HepG2 (cell line): ENCODE data around the gene RSF1.

Source experiments
- ASH2L ChIP-seq: fragments of 300-600, 200-600 bp; sonication (generic); IDR thresholded peaks from 2 replicates; pipeline ENCODE4 v1.7.0; 2017; ENCODE audit warnings: low read depth, mild to moderate bottlenecking, moderate library complexity, mixed read lengths, low read length; ENCODE audit not compliant: insufficient read length
- SP1 ChIP-seq, 2 experiments: fragments of 450-650 bp in 1 of 2; sonication (generic) in 1 of 2; formaldehyde crosslinking in 1 of 2; IDR thresholded peaks; 2 replicates each; pipeline versions ENCODE4 v1.4.0 to v1.6.1; 2016 to 2020; ENCODE audit warnings: missing genetic modification reagents in 1 of 2
- ZNF121 ChIP-seq: sonication (generic); formaldehyde crosslinking; IDR thresholded peaks from 2 replicates; pipeline ENCODE4 v1.5.0; 2020; ENCODE audit warnings: mild to moderate bottlenecking, missing genetic modification reagents
- ZNF616 ChIP-seq: sonication (generic); formaldehyde crosslinking; IDR thresholded peaks from 2 replicates; pipeline ENCODE4 v1.5.0; 2020; ENCODE audit warnings: low read depth, mild to moderate bottlenecking, missing genetic modification reagents

- TF ChIP-seq ZNF121 (CRISPR knock-in tag) = no peak
- TF ChIP-seq SP1 (IDR thresholded peaks at IDR 0.05) = no peak
- no peak for TF ChIP-seq SP1 (CRISPR knock-in tag; IDR thresholded peaks at IDR 0.05)
- TF ChIP-seq ASH2L = no peak
- TF ChIP-seq ZNF616 (CRISPR knock-in tag) = no peak
Observed at GRCh38 chr11:77770629-77771028, 49.9 kb downstream of the RSF1 start.
